SK-N-SH (cell line): ENCODE measurements around the gene RNF39.

Experiments
- CHD2 ChIP-seq: fragments of 150-350 bp; IDR thresholded peaks from 2 replicates; pipeline ENCODE4 v1.6.1; 2018; ENCODE audit warnings: low read length; ENCODE audit not compliant: partially characterized antibody
- FOXM1 ChIP-seq: IDR thresholded peaks from 2 replicates; pipeline ENCODE4 v1.4.0; 2012; ENCODE audit warnings: low read depth, mild to moderate bottlenecking
- GABPA ChIP-seq: IDR thresholded peaks from 2 replicates; pipeline ENCODE4 v1.4.0; 2012; ENCODE audit warnings: low read depth, mild to moderate bottlenecking
- MXI1 ChIP-seq: IDR thresholded peaks from 2 replicates; pipeline ENCODE4 v1.6.1; 2012; ENCODE audit warnings: mild to moderate bottlenecking, low read depth, low read length, improper control_type of control experiment
- POLR2AphosphoS5 ChIP-seq: IDR thresholded peaks from 2 replicates; pipeline ENCODE4 v1.6.1; 2012; ENCODE audit warnings: low read depth, low read length
- RAD21 ChIP-seq: IDR thresholded peaks from 2 replicates; pipeline ENCODE4 v1.6.1; 2012; ENCODE audit warnings: mild to moderate bottlenecking, low read length
- SIN3A ChIP-seq: IDR thresholded peaks from 2 replicates; pipeline ENCODE4 v1.6.1; 2012; ENCODE audit warnings: low read depth, mild to moderate bottlenecking, low read length, moderate library complexity, borderline replicate concordance
- YY1 ChIP-seq: IDR thresholded peaks from 2 replicates; pipeline ENCODE4 v1.4.0; 2012; ENCODE audit warnings: low read depth, mild to moderate bottlenecking
- TF ChIP-seq, protein P1 (sequence below): fragments of 200-600 bp; sonication (generic); IDR thresholded peaks from 2 replicates; pipeline ENCODE4 v1.6.1; 2017; ENCODE audit warnings: antibody characterized with exemption, mild to moderate bottlenecking, moderate library complexity
- TF ChIP-seq, protein P2 (sequence below): IDR thresholded peaks from 2 replicates; pipeline ENCODE4 v1.6.1; 2012; ENCODE audit warnings: mild to moderate bottlenecking, low read depth, low read length, moderate library complexity

DNA sequence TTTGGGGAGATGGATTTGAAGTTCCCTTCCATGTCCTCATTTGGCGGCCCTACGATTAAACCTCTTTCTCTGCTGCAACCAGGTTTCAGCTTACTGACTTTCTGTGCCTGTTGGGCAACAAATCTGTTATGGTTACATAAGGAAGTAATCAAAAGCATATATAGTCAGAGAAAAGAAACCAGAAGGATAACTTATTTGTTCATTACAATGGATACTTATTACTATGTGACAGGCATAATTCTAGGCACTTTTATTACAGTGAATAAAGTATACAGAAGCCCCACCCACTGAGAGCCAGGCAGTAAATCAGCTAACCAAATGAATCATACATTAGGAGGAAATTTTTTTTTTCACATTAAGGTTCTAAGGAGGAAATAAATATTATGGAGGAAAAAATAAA, 46.9 kb upstream of the RNF39 start:
- TF ChIP-seq, protein P1, sequence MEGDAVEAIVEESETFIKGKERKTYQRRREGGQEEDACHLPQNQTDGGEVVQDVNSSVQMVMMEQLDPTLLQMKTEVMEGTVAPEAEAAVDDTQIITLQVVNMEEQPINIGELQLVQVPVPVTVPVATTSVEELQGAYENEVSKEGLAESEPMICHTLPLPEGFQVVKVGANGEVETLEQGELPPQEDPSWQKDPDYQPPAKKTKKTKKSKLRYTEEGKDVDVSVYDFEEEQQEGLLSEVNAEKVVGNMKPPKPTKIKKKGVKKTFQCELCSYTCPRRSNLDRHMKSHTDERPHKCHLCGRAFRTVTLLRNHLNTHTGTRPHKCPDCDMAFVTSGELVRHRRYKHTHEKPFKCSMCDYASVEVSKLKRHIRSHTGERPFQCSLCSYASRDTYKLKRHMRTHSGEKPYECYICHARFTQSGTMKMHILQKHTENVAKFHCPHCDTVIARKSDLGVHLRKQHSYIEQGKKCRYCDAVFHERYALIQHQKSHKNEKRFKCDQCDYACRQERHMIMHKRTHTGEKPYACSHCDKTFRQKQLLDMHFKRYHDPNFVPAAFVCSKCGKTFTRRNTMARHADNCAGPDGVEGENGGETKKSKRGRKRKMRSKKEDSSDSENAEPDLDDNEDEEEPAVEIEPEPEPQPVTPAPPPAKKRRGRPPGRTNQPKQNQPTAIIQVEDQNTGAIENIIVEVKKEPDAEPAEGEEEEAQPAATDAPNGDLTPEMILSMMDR, result no peak
- TF ChIP-seq CHD2 (no peak), YY1 (no peak), FOXM1 (no peak), MXI1 (no peak), GABPA (no peak), SIN3A (no peak), POLR2AphosphoS5 (no peak), RAD21 (no peak)
- TF ChIP-seq, protein P2, sequence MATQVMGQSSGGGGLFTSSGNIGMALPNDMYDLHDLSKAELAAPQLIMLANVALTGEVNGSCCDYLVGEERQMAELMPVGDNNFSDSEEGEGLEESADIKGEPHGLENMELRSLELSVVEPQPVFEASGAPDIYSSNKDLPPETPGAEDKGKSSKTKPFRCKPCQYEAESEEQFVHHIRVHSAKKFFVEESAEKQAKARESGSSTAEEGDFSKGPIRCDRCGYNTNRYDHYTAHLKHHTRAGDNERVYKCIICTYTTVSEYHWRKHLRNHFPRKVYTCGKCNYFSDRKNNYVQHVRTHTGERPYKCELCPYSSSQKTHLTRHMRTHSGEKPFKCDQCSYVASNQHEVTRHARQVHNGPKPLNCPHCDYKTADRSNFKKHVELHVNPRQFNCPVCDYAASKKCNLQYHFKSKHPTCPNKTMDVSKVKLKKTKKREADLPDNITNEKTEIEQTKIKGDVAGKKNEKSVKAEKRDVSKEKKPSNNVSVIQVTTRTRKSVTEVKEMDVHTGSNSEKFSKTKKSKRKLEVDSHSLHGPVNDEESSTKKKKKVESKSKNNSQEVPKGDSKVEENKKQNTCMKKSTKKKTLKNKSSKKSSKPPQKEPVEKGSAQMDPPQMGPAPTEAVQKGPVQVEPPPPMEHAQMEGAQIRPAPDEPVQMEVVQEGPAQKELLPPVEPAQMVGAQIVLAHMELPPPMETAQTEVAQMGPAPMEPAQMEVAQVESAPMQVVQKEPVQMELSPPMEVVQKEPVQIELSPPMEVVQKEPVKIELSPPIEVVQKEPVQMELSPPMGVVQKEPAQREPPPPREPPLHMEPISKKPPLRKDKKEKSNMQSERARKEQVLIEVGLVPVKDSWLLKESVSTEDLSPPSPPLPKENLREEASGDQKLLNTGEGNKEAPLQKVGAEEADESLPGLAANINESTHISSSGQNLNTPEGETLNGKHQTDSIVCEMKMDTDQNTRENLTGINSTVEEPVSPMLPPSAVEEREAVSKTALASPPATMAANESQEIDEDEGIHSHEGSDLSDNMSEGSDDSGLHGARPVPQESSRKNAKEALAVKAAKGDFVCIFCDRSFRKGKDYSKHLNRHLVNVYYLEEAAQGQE, result no peak
